ENCODE measurements around the gene CHMP4B. TPM values are rescaled to one million over a fixed set of nuclear protein-coding genes. Genes with fewer than 3 reads are reported as not detected.

Gene CHMP4B
- total RNA-seq, 2 donors from 2014 or later: 75.7 to 85.8 TPM

DNA sequence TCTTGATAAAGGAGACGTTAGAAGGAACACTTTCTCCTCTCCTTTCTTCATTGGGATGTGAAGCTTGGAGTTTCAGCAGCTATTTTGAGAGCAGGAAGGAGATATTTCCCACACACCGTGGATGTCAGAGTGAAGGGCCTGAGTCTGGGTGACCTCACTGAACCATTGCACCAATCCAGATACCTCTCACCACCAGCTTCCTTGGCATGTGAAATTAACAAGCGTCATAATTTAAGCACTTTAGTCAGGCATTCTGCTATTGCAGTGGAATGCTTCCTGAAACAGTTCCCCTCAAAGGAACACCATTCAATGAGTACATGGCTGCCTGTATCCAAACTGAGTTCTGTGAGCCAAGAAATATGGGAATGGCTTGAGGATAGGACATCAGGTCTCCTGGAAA, 83.7 kb downstream of the CHMP4B start:
- 79% methylated on average over 3 of the region's 3 CpGs for WGBS
- intact Hi-C loops (cut with DNase I): loop anchor here (10.0 kb wide), 1 partner anchor 60 kb away; no protein-coding TSS in a partner anchor
- Histone ChIP-seq H3K4me3 (no peak overlapping the region), H3K27me3 (replicated peaks; ENCODE audit: insufficient read depth) (no peaks in the 10 kb centered on the region), H3K4me1 (replicated peaks) (no peaks in the 10 kb centered on the region), H3K27ac (no peak overlapping the region), H3K36me3 (no peaks in the 10 kb centered on the region), H3K9me3 (no peaks in the 10 kb centered on the region)
- TF ChIP-seq, protein P1, sequence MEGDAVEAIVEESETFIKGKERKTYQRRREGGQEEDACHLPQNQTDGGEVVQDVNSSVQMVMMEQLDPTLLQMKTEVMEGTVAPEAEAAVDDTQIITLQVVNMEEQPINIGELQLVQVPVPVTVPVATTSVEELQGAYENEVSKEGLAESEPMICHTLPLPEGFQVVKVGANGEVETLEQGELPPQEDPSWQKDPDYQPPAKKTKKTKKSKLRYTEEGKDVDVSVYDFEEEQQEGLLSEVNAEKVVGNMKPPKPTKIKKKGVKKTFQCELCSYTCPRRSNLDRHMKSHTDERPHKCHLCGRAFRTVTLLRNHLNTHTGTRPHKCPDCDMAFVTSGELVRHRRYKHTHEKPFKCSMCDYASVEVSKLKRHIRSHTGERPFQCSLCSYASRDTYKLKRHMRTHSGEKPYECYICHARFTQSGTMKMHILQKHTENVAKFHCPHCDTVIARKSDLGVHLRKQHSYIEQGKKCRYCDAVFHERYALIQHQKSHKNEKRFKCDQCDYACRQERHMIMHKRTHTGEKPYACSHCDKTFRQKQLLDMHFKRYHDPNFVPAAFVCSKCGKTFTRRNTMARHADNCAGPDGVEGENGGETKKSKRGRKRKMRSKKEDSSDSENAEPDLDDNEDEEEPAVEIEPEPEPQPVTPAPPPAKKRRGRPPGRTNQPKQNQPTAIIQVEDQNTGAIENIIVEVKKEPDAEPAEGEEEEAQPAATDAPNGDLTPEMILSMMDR (IDR thresholded peaks at IDR 0.05): no peak
- TF ChIP-seq POLR2A (IDR thresholded peaks at IDR 0.05): no peak
- TF ChIP-seq POLR2AphosphoS5 (IDR thresholded peaks at IDR 0.05): no peak
- DNase-seq (ENCODE audit: low spot score): no peak

DNA sequence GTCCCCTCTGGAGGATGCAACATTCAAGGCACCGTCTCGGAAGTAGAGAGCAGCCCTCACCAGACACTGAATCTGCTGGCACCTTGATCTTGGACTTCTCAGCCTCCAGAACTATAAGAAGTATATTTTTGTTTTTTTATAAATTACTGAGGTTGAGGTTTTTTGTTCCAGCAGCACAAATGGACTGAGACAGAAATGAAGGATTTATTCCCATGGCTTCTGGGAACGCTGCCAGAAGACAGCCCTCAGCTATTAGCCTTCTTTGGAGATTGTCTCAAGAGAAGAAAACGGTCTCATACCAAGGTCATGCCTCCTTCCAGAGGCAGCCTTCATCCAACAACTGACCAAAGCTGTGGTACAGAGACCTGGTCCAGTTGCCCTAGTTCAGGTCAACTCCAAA, 85.4 kb downstream of the CHMP4B start:
- TF ChIP-seq POLR2A (IDR thresholded peaks at IDR 0.05) (no peak), POLR2AphosphoS5 (IDR thresholded peaks at IDR 0.05) (no peak)
- TF ChIP-seq, protein P1 (IDR thresholded peaks at IDR 0.05): no peak
- H3K4me3 ChIP-seq: no peak overlapping the region
- H3K27ac ChIP-seq: no peak overlapping the region
- no peaks in the 10 kb centered on the region for H3K27me3 ChIP-seq (replicated peaks; ENCODE audit: insufficient read depth)
- H3K36me3 ChIP-seq: no peaks in the 10 kb centered on the region
- DNase-seq (ENCODE audit: low spot score): no peak
- intact Hi-C loops (cut with DNase I): loop anchor here (10.0 kb wide), 1 partner anchor 58 kb away; no protein-coding TSS in a partner anchor
- H3K4me1 ChIP-seq (replicated peaks): no peaks in the 10 kb centered on the region
- no peaks in the 10 kb centered on the region for H3K9me3 ChIP-seq
- WGBS: 48% methylated on average over 4 of the region's 4 CpGs

DNA sequence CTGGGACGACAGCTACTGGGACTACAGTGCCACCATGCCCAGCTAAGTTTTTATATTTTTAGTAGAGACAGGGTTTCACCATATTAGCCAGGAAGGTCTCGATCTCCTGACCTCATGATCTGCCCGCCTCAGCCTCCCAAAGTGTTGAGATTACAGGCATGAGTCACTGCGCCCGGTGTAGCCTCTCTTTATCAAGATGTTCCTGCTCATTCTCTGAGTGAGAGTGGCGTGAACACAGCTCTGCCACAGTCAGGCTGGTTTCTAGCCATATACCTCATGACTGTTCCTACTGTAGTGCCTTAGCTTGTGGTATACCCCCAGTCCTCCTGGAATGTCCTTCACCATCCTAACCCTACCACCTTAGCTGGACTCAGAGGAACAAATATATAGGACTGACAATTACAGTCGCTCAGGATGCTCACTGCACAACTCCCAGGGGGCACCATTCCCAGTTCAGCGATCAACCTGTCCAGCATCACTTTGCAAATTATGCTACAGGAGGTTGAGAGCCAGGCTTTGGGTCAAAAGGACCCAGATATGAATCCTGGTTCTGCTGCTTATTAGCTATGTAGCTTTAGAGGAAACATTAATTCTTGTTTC, 86.3 kb downstream of the CHMP4B start:
- no peak for DNase-seq (ENCODE audit: low spot score)
- TF ChIP-seq, protein P1 (IDR thresholded peaks at IDR 0.05): no peak
- TF ChIP-seq POLR2AphosphoS5 (IDR thresholded peaks at IDR 0.05) (no peak), POLR2A (IDR thresholded peaks at IDR 0.05) (no peak)
- Histone ChIP-seq H3K4me3 (no peak overlapping the region), H3K27ac (no peak overlapping the region), H3K27me3 (replicated peaks; ENCODE audit: insufficient read depth) (no peaks in the 10 kb centered on the region), H3K9me3 (no peaks in the 10 kb centered on the region), H3K36me3 (no peaks in the 10 kb centered on the region), H3K4me1 (replicated peaks) (no peaks in the 10 kb centered on the region)
- WGBS: 84% methylated on average over 8 of the region's 8 CpGs
- intact Hi-C loops (cut with DNase I): loop anchor here (10.0 kb wide), 1 partner anchor 57 kb away; no protein-coding TSS in a partner anchor

DNA sequence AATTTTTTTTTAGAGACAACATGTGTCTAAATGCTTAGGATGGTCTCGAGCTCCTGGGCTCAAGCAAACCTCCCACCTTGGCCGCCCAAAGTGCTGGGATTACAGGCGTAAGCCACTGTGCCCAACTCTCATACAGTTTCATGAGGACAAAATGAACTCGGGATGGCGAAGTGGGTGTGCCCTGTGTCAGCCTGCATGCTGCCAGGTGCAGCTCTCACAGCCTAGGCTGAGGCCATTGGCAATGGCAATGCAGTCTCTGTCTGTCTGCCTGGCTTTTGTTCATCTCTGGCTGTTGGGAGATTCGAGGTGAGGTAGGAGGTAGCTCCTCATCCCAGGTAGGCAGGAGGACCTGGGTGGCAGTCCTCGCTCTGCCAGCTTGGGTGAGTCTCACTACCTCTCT, 88.0 kb downstream of the CHMP4B start:
- WGBS: 88% methylated on average over 7 of the region's 7 CpGs
- H3K4me1 ChIP-seq (replicated peaks): no peaks in the 10 kb centered on the region
- no peaks in the 10 kb centered on the region for H3K9me3 ChIP-seq
- intact Hi-C loops (cut with DNase I): loop anchor here (10.0 kb wide), 1 partner anchor 56 kb away; no protein-coding TSS in a partner anchor
- no peaks in the 10 kb centered on the region for H3K27me3 ChIP-seq (replicated peaks; ENCODE audit: insufficient read depth)
- no peak for TF ChIP-seq POLR2A (IDR thresholded peaks at IDR 0.05)
- TF ChIP-seq, protein P1 (IDR thresholded peaks at IDR 0.05): no peak
- no peak for TF ChIP-seq POLR2AphosphoS5 (IDR thresholded peaks at IDR 0.05)
- no peak overlapping the region for H3K4me3 ChIP-seq
- no peak overlapping the region for H3K27ac ChIP-seq
- no peak for DNase-seq (ENCODE audit: low spot score)
- no peaks in the 10 kb centered on the region for H3K36me3 ChIP-seq

DNA sequence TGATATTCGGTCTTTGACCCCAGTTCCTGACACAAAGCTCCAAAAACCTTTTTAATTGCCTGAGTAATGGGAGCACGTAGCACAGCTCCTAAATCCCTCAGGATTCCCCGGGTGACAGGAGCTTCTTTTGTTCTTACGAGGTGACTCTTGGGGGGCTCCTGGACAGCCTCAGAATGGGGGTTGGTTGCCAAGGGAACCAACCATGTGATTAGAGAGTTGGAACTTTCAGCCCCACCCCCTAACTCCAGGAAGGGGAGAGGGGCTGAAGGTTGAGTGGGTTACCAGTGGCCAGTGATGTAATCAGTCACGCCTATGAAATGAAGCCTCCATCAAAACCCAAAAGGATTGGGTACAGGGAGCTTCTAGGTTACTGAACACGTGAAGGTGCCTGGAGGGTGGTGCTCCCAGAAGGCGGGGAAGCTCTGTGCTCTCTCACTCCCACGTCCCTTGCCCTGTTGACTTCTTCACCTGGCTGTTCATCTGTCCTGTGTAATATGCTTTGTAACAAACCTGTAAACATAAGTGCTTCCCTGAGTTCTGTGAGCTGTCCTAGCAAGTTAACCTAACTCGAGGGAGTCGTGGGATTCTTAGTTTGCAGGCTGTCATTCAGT, 89.5 kb downstream of the CHMP4B start:
- TF ChIP-seq, protein P1 (IDR thresholded peaks at IDR 0.05): no peak
- TF ChIP-seq POLR2A (IDR thresholded peaks at IDR 0.05) (no peak), POLR2AphosphoS5 (IDR thresholded peaks at IDR 0.05) (no peak)
- WGBS: 37% methylated on average over 10 of the region's 10 CpGs

More for the DNA sequence above, 89.5 kb downstream of the CHMP4B start:
- Histone ChIP-seq H3K4me3 (no peak overlapping the region), H3K4me1 (replicated peaks) (no peaks in the 10 kb centered on the region), H3K27ac (no peak overlapping the region), H3K9me3 (no peaks in the 10 kb centered on the region), H3K27me3 (replicated peaks; ENCODE audit: insufficient read depth) (no peaks in the 10 kb centered on the region), H3K36me3 (no peaks in the 10 kb centered on the region)
- intact Hi-C loops (cut with DNase I): no loop called here
- DNase-seq (ENCODE audit: low spot score): no peak
